Astrocyte (in vitro differentiated cells and primary cell): Measurements from ENCODE around the gene CORO7. TPM values are rescaled to one million over a fixed set of nuclear protein-coding genes. Genes with fewer than 3 reads are reported as not detected.

ENCODE experiments used
- DNase-seq: peaks from one replicate; pipeline ENCODE4 v3.0.0-alpha.2; 2010; ENCODE audit warnings: low read depth
- FAIRE-seq: peaks from 2 replicates; lab custom pipeline; 2011; peaks lifted over from hg19 to GRCh38; lab: Jason Lieb, UNC
- H2AFZ ChIP-seq: 2 replicates; pipeline ENCODE4 v1.6.0; 2012; ENCODE audit warnings: low read depth, low read length, inconsistent platforms
- H3K27ac ChIP-seq: 2 replicates; pipeline ENCODE4 v1.5.1; 2011; ENCODE audit warnings: low read depth, low read length, inconsistent platforms
- H3K27me3 ChIP-seq: 2 replicates; pipeline ENCODE4 v1.6.0; 2011; ENCODE audit warnings: low read length, inconsistent platforms; ENCODE audit not compliant: insufficient read depth
- H3K36me3 ChIP-seq: 2 replicates; pipeline ENCODE4 v1.5.1; 2011; ENCODE audit warnings: low read length, inconsistent platforms; ENCODE audit not compliant: insufficient read depth
- H3K4me1 ChIP-seq: 2 replicates; pipeline ENCODE4 v1.5.1; 2011; ENCODE audit warnings: low read length, inconsistent platforms; ENCODE audit not compliant: insufficient read depth
- H3K4me2 ChIP-seq: 2 replicates; pipeline ENCODE4 v1.6.0; 2012; ENCODE audit warnings: low read length, inconsistent platforms
- H3K4me3 ChIP-seq: 2 replicates; pipeline ENCODE4 v1.5.1; 2011; ENCODE audit warnings: low read depth, mild to moderate bottlenecking, low read length, inconsistent platforms; ENCODE audit not compliant: insufficient read depth
- H3K79me2 ChIP-seq: 2 replicates; pipeline ENCODE4 v1.6.0; 2012; ENCODE audit warnings: mild to moderate bottlenecking, low read length, inconsistent platforms; ENCODE audit not compliant: insufficient read depth
- H3K9ac ChIP-seq: 2 replicates; pipeline ENCODE4 v1.6.0; 2012; ENCODE audit warnings: mild to moderate bottlenecking, low read length, inconsistent platforms
- H3K9me3 ChIP-seq: 2 replicates; pipeline ENCODE4 v1.5.1; 2012; ENCODE audit warnings: low read depth, mild to moderate bottlenecking, low read length, inconsistent platforms; ENCODE audit not compliant: insufficient read depth
- H4K20me1 ChIP-seq: 2 replicates; pipeline ENCODE4 v1.6.0; 2012; ENCODE audit warnings: low read length, inconsistent platforms; ENCODE audit not compliant: insufficient read depth
- H3K27ac Mint-ChIP-seq: one replicate; pipeline ENCODE4 v1.8.0; 2021; ENCODE audit warnings: mild to moderate bottlenecking, mixed read lengths; ENCODE audit not compliant: unreplicated experiment
- H3K27me3 Mint-ChIP-seq: one replicate; pipeline ENCODE4 v1.8.0; 2021; ENCODE audit warnings: low read depth, mixed read lengths; ENCODE audit not compliant: unreplicated experiment
- H3K36me3 Mint-ChIP-seq: one replicate; pipeline ENCODE4 v1.8.0; 2021; ENCODE audit warnings: low read depth, mixed read lengths; ENCODE audit not compliant: unreplicated experiment
- H3K4me1 Mint-ChIP-seq: one replicate; pipeline ENCODE4 v1.8.0; 2021; ENCODE audit warnings: low read depth, mixed read lengths; ENCODE audit not compliant: unreplicated experiment
- H3K4me3 Mint-ChIP-seq: one replicate; pipeline ENCODE4 v1.8.0; 2021; ENCODE audit warnings: mild to moderate bottlenecking, moderate library complexity, mixed read lengths; ENCODE audit not compliant: unreplicated experiment
- H3K9me3 Mint-ChIP-seq: one replicate; pipeline ENCODE4 v1.8.0; 2021; ENCODE audit warnings: mild to moderate bottlenecking, mixed read lengths; ENCODE audit not compliant: unreplicated experiment
- CTCF ChIP-seq: IDR thresholded peaks from 2 replicates; pipeline ENCODE4 v1.5.1; 2011; ENCODE audit warnings: low read depth, mild to moderate bottlenecking, inconsistent platforms, low read length, moderate library complexity; ENCODE audit not compliant: insufficient read depth
- EZH2 ChIP-seq: IDR thresholded peaks from 2 replicates; pipeline ENCODE4 v1.6.1; 2012; ENCODE audit warnings: mild to moderate bottlenecking, low read length, inconsistent platforms; ENCODE audit not compliant: insufficient read depth
- total RNA-seq: library from RNA; stranded (reverse); gene quantifications from 2 replicates; pipeline ENCODE4 v1.2.1, GENCODE V29; 2021

Gene CORO7
- total RNA-seq, 1 donor from 2014 or later, result 26.4 TPM

- H3K4me2 ChIP-seq, result no peak overlapping the region
- TF ChIP-seq CTCF (no peak), EZH2 (no peak)
- H3K36me3 ChIP-seq, result no peaks in the 10 kb centered on the region
- H3K4me1 ChIP-seq, result peaks cover 7% of the 10 kb centered on the region
- H4K20me1 ChIP-seq, result peaks cover 73% of the 10 kb centered on the region
- no peaks in the 10 kb centered on the region for H3K9me3 Mint-ChIP-seq
- peaks cover 7% of the 10 kb centered on the region for H3K36me3 Mint-ChIP-seq
- H3K9me3 ChIP-seq, result no peaks in the 10 kb centered on the region
- no peaks in the 10 kb centered on the region for H3K27me3 ChIP-seq
- H2AFZ ChIP-seq, result no peak overlapping the region
- H3K4me1 Mint-ChIP-seq, result peaks cover 9% of the 10 kb centered on the region
- peaks cover 77% of the 10 kb centered on the region for H3K79me2 ChIP-seq
- FAIRE-seq (no peak), DNase-seq (no peak)
- H3K27ac ChIP-seq, result no peak overlapping the region
- H3K27me3 Mint-ChIP-seq, result no peaks in the 10 kb centered on the region
- no peak overlapping the region for H3K4me3 ChIP-seq
- H3K27ac Mint-ChIP-seq, result no peak overlapping the region
- no peak overlapping the region for H3K9ac ChIP-seq
- no peak overlapping the region for H3K4me3 Mint-ChIP-seq
These were observed 69.4 kb downstream of the CORO7 start for GRCh38 chr16:4347010-4347409.

- Mint-ChIP-seq H3K4me1 (peaks cover 4% of the 10 kb centered on the region), H3K27ac (no peak overlapping the region), H3K27me3 (no peaks in the 10 kb centered on the region), H3K4me3 (no peak overlapping the region), H3K36me3 (peaks cover 9% of the 10 kb centered on the region), H3K9me3 (no peaks in the 10 kb centered on the region)
- H3K4me3 ChIP-seq, result no peak overlapping the region
- no peak overlapping the region for H3K9ac ChIP-seq
- no peaks in the 10 kb centered on the region for H3K27me3 ChIP-seq
- H3K9me3 ChIP-seq, result no peaks in the 10 kb centered on the region
- no peak for TF ChIP-seq CTCF
- no peak for TF ChIP-seq EZH2
- H4K20me1 ChIP-seq, result peaks cover 80% of the 10 kb centered on the region
- H3K79me2 ChIP-seq, result peaks cover 84% of the 10 kb centered on the region
- H3K4me1 ChIP-seq, result no peaks in the 10 kb centered on the region
- H3K27ac ChIP-seq, result no peak overlapping the region
- no peak overlapping the region for H3K4me2 ChIP-seq
- no peaks in the 10 kb centered on the region for H3K36me3 ChIP-seq
- no peak overlapping the region for H2AFZ ChIP-seq
- DNase-seq (no peak), FAIRE-seq (no peak)
These were observed 70.3 kb downstream of the CORO7 start for GRCh38 chr16:4345836-4346781.
